WTC11 (cell line): Measurements from ENCODE around the gene CADM1. TPM values are rescaled to one million over a fixed set of nuclear protein-coding genes. Genes with fewer than 3 reads are reported as not detected.

ENCODE experiments used
- ATAC-seq: fragments of 200-7000 bp; cut with Tn5 transposase; 2 replicates; pipeline ENCODE4 v1.10.0; 2021; ENCODE audit warnings: mild to moderate bottlenecking, moderate library complexity
- CTCF ChIA-PET: fragments of 300-600 bp; sonication (Branson Sonifier 250); formaldehyde crosslinking; loops from one replicate; lab custom pipeline; 2021; ENCODE audit warnings: antibody characterized with exemption; lab: Charles Lee
- POLR2A ChIA-PET: fragments of 350-600 bp; sonication (Branson Sonifier 250); formaldehyde crosslinking; loops from one replicate; lab custom pipeline; 2021; ENCODE audit warnings: antibody characterized with exemption; lab: Charles Lee
- DNase-seq: peaks from one replicate; pipeline ENCODE4 v3.0.0; 2021; ENCODE audit warnings: low spot score
- H3K27ac Mint-ChIP-seq: 2 replicates; pipeline ENCODE4 v1.8.0; 2021; ENCODE audit warnings: mixed read lengths
- H3K27me3 Mint-ChIP-seq: 2 replicates; pipeline ENCODE4 v1.8.0; 2021; ENCODE audit warnings: low read depth, mild to moderate bottlenecking, moderate library complexity, mixed read lengths
- H3K36me3 Mint-ChIP-seq: 2 replicates; pipeline ENCODE4 v1.8.0; 2021; ENCODE audit warnings: mixed read lengths
- H3K4me1 Mint-ChIP-seq: 2 replicates; pipeline ENCODE4 v1.8.0; 2022; ENCODE audit warnings: mixed read lengths
- H3K4me3 Mint-ChIP-seq: 2 replicates; pipeline ENCODE4 v1.8.0; 2021; ENCODE audit warnings: mild to moderate bottlenecking, moderate library complexity, mixed read lengths
- H3K9me3 Mint-ChIP-seq: 2 replicates; pipeline ENCODE4 v1.8.0; 2021; ENCODE audit warnings: mixed read lengths
- ATF2 ChIP-seq: sonication (generic); formaldehyde crosslinking; IDR thresholded peaks from 2 replicates; pipeline ENCODE4 v1.8.1; 2022; ENCODE audit warnings: low read depth, missing genetic modification reagents, borderline replicate concordance
- CDX4 ChIP-seq: fragments of 250-450 bp; sonication (Bioruptor Pico); IDR thresholded peaks from 2 replicates; pipeline ENCODE4 v1.9.0; 2021; ENCODE audit warnings: moderate library complexity, mild to moderate bottlenecking, inconsistent platforms, borderline replicate concordance
- ELF4 ChIP-seq: sonication (generic); formaldehyde crosslinking; IDR thresholded peaks from 2 replicates; pipeline ENCODE4 v1.8.1; 2022; ENCODE audit warnings: low read depth, mild to moderate bottlenecking, moderate library complexity, missing genetic modification reagents
- ESRRA ChIP-seq: sonication (generic); formaldehyde crosslinking; IDR thresholded peaks from 2 replicates; pipeline ENCODE4 v1.8.1; 2022; ENCODE audit warnings: mild to moderate bottlenecking, missing genetic modification reagents, borderline replicate concordance
- FOXJ3 ChIP-seq: sonication (generic); formaldehyde crosslinking; IDR thresholded peaks from 2 replicates; pipeline ENCODE4 v1.9.0; 2021; ENCODE audit warnings: missing genetic modification reagents, mild to moderate bottlenecking, borderline replicate concordance
- FOXP1 ChIP-seq: sonication (generic); formaldehyde crosslinking; IDR thresholded peaks from 2 replicates; pipeline ENCODE4 v1.8.0; 2022; ENCODE audit warnings: missing genetic modification reagents, mild to moderate bottlenecking, moderate library complexity, borderline replicate concordance
- GABPB1 ChIP-seq: sonication (generic); formaldehyde crosslinking; IDR thresholded peaks from 2 replicates; pipeline ENCODE4 v1.8.1; 2023; ENCODE audit warnings: mild to moderate bottlenecking, missing genetic modification reagents
- GRHL2 ChIP-seq: fragments of 250-450 bp; sonication (Bioruptor Pico); IDR thresholded peaks from 2 replicates; pipeline ENCODE4 v1.8.0; 2022; ENCODE audit warnings: mild to moderate bottlenecking, moderate library complexity; ENCODE audit not compliant: insufficient replicate concordance, severe bottlenecking
- JUN ChIP-seq: sonication (generic); formaldehyde crosslinking; IDR thresholded peaks from 2 replicates; pipeline ENCODE4 v1.8.0; 2023; ENCODE audit warnings: mild to moderate bottlenecking, missing genetic modification reagents
- MXD4 ChIP-seq: fragments of 250-450 bp; sonication (Bioruptor Pico); IDR thresholded peaks from 2 replicates; pipeline ENCODE4 v1.8.0; 2021; ENCODE audit warnings: mild to moderate bottlenecking, moderate library complexity, borderline replicate concordance
- NFYB ChIP-seq: sonication (generic); formaldehyde crosslinking; conservative IDR thresholded peaks from 2 replicates; pipeline ENCODE4 v1.8.0; 2022; ENCODE audit warnings: low read depth, missing genetic modification reagents
- SOX15 ChIP-seq: fragments of 250-450 bp; sonication (Bioruptor Pico); IDR thresholded peaks from 2 replicates; pipeline ENCODE4 v1.9.0; 2021; ENCODE audit warnings: mild to moderate bottlenecking
- TCF7 ChIP-seq: sonication (generic); formaldehyde crosslinking; IDR thresholded peaks from 2 replicates; pipeline ENCODE4 v1.8.0; 2022; ENCODE audit warnings: mild to moderate bottlenecking, low read depth, missing genetic modification reagents, moderate library complexity
- USF1 ChIP-seq: sonication (generic); formaldehyde crosslinking; IDR thresholded peaks from 2 replicates; pipeline ENCODE4 v1.8.0; 2022; ENCODE audit warnings: mild to moderate bottlenecking, missing genetic modification reagents
- ZNF281 ChIP-seq: sonication (generic); formaldehyde crosslinking; IDR thresholded peaks from 2 replicates; pipeline ENCODE4 v1.8.0; 2023; ENCODE audit warnings: mild to moderate bottlenecking, missing genetic modification reagents
- ZNF317 ChIP-seq: sonication (generic); formaldehyde crosslinking; IDR thresholded peaks from 2 replicates; pipeline ENCODE4 v1.8.1; 2023; ENCODE audit warnings: low read depth, mild to moderate bottlenecking, moderate library complexity, missing genetic modification reagents, borderline replicate concordance
- total RNA-seq: library from RNA; stranded (reverse); gene quantifications from 3 replicates; pipeline ENCODE4 v1.2.3, GENCODE V29; 2021
- TF ChIP-seq, protein P1 (sequence below): fragments of 200-600 bp; IDR thresholded peaks from 2 replicates; pipeline ENCODE4 v1.8.0; 2022; ENCODE audit warnings: antibody characterized with exemption
- TF ChIP-seq, protein P2 (sequence below): fragments of 250-450 bp; sonication (Bioruptor Pico); IDR thresholded peaks from 2 replicates; pipeline ENCODE4 v1.9.0; 2021; ENCODE audit warnings: mild to moderate bottlenecking, borderline replicate concordance

Gene CADM1
- total RNA-seq, 1 experiment from 2014 or later, result 26.8 TPM

- TF ChIP-seq CDX4 (CRISPR knock-in tag) (no peak), JUN (no peak), GABPB1 (CRISPR knock-in tag) (no peak), SOX15 (CRISPR knock-in tag) (no peak)
- TF ChIP-seq, protein P1, sequence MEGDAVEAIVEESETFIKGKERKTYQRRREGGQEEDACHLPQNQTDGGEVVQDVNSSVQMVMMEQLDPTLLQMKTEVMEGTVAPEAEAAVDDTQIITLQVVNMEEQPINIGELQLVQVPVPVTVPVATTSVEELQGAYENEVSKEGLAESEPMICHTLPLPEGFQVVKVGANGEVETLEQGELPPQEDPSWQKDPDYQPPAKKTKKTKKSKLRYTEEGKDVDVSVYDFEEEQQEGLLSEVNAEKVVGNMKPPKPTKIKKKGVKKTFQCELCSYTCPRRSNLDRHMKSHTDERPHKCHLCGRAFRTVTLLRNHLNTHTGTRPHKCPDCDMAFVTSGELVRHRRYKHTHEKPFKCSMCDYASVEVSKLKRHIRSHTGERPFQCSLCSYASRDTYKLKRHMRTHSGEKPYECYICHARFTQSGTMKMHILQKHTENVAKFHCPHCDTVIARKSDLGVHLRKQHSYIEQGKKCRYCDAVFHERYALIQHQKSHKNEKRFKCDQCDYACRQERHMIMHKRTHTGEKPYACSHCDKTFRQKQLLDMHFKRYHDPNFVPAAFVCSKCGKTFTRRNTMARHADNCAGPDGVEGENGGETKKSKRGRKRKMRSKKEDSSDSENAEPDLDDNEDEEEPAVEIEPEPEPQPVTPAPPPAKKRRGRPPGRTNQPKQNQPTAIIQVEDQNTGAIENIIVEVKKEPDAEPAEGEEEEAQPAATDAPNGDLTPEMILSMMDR, result no peak
Measured at GRCh38 chr11:115197031-115197430, 307.2 kb downstream of the CADM1 start (continued).

GRCh38 chr11:115194802-115195110, 309.5 kb downstream of the CADM1 start:
- H3K4me3 Mint-ChIP-seq, result no peak overlapping the region
- no peaks in the 10 kb centered on the region for H3K36me3 Mint-ChIP-seq
- peaks cover 40% of the 10 kb centered on the region for H3K4me1 Mint-ChIP-seq
- no peaks in the 10 kb centered on the region for H3K9me3 Mint-ChIP-seq
- no peak overlapping the region for H3K27ac Mint-ChIP-seq
- DNase-seq (no peak), ATAC-seq (no peak)
- peaks cover 22% of the 10 kb centered on the region for H3K27me3 Mint-ChIP-seq
- TF ChIP-seq ZNF281 (CRISPR knock-in tag), result no peak
- no peak for TF ChIP-seq ESRRA (CRISPR knock-in tag)
- TF ChIP-seq ZNF317 (CRISPR knock-in tag), result no peak
- TF ChIP-seq FOXP1 (CRISPR knock-in tag), result no peak
- CTCF ChIA-PET, result no interaction called here
- POLR2A ChIA-PET, result no interaction called here

- H3K4me3 Mint-ChIP-seq, result no peak overlapping the region
- no peaks in the 10 kb centered on the region for H3K9me3 Mint-ChIP-seq
- H3K4me1 Mint-ChIP-seq, result peaks cover 40% of the 10 kb centered on the region
- ChIA-PET CTCF (interaction anchor here (0.6 kb wide), 1 partner anchor 296 kb away, joined by 3 read pairs; no protein-coding TSS in a partner anchor), POLR2A (no interaction called here)
- no peak overlapping the region for H3K27ac Mint-ChIP-seq
- peak; percentile 36; the same call in 1 of the 2 replicates for ATAC-seq
- no peak for DNase-seq
- no peaks in the 10 kb centered on the region for H3K36me3 Mint-ChIP-seq
- H3K27me3 Mint-ChIP-seq, result peaks cover 17% of the 10 kb centered on the region
- TF ChIP-seq TCF7 (CRISPR knock-in tag), result no peak
- TF ChIP-seq MXD4, result no peak
- no peak for TF ChIP-seq FOXJ3 (CRISPR knock-in tag)
- no peak for TF ChIP-seq ATF2 (CRISPR knock-in tag)
- TF ChIP-seq ELF4 (CRISPR knock-in tag), result no peak
- TF ChIP-seq FOXP1 (CRISPR knock-in tag), result no peak
- no peak for TF ChIP-seq USF1
- TF ChIP-seq, protein P2, sequence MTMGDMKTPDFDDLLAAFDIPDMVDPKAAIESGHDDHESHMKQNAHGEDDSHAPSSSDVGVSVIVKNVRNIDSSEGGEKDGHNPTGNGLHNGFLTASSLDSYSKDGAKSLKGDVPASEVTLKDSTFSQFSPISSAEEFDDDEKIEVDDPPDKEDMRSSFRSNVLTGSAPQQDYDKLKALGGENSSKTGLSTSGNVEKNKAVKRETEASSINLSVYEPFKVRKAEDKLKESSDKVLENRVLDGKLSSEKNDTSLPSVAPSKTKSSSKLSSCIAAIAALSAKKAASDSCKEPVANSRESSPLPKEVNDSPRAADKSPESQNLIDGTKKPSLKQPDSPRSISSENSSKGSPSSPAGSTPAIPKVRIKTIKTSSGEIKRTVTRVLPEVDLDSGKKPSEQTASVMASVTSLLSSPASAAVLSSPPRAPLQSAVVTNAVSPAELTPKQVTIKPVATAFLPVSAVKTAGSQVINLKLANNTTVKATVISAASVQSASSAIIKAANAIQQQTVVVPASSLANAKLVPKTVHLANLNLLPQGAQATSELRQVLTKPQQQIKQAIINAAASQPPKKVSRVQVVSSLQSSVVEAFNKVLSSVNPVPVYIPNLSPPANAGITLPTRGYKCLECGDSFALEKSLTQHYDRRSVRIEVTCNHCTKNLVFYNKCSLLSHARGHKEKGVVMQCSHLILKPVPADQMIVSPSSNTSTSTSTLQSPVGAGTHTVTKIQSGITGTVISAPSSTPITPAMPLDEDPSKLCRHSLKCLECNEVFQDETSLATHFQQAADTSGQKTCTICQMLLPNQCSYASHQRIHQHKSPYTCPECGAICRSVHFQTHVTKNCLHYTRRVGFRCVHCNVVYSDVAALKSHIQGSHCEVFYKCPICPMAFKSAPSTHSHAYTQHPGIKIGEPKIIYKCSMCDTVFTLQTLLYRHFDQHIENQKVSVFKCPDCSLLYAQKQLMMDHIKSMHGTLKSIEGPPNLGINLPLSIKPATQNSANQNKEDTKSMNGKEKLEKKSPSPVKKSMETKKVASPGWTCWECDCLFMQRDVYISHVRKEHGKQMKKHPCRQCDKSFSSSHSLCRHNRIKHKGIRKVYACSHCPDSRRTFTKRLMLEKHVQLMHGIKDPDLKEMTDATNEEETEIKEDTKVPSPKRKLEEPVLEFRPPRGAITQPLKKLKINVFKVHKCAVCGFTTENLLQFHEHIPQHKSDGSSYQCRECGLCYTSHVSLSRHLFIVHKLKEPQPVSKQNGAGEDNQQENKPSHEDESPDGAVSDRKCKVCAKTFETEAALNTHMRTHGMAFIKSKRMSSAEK (CRISPR knock-in tag), result no peak
- no peak for TF ChIP-seq GRHL2
- TF ChIP-seq NFYB, result no peak
Measured at GRCh38 chr11:115193914-115194801, 310.1 kb downstream of the CADM1 start.
